Upper lobe of left lung (tissue), 6 donors: ENCODE results near the gene KCNMA1. TPM values are rescaled to one million over a fixed set of nuclear protein-coding genes. Genes with fewer than 3 reads are reported as not detected.

ENCODE experiments used
- ATAC-seq, 2 donors: fragments of 200-7000 bp; cut with Tn5 transposase; one replicate each; pipeline ENCODE4 v1.9.1; 2022; ENCODE audit warnings: mild to moderate bottlenecking in 2 of 2, moderate library complexity in 2 of 2; ENCODE audit not compliant: low FRiP score in 2 of 2
- DNase-seq, 2 donors: peaks; one replicate each; pipeline ENCODE4 v3.0.0-alpha.2; 2019 to 2020
- H3K27ac ChIP-seq, 4 donors: fragments of 200-600 bp; sonication (generic); one replicate each; pipeline ENCODE4 v1.5.1; 2016 to 2019
- H3K27me3 ChIP-seq, 4 donors: fragments of 200-600 bp; sonication (generic); one replicate each; pipeline ENCODE4 v1.5.1; 2017 to 2019
- H3K36me3 ChIP-seq, 4 donors: fragments of 200-600 bp; sonication (generic); one replicate each; pipeline ENCODE4 v1.5.1; 2016 to 2019
- H3K4me1 ChIP-seq, 4 donors: fragments of 200-600 bp; sonication (generic); one replicate each; pipeline ENCODE4 v1.5.1; 2018 to 2019
- H3K4me3 ChIP-seq, 4 donors: fragments of 200-600 bp; sonication (generic); one replicate each; pipeline ENCODE4 v1.5.1; 2017 to 2019; ENCODE audit warnings: mild to moderate bottlenecking in 2 of 4, moderate library complexity in 1 of 4
- H3K9me3 ChIP-seq, 4 donors: fragments of 200-600 bp; sonication (generic); one replicate each; pipeline ENCODE4 v1.5.1; 2018 to 2019
- EP300 ChIP-seq, 4 donors: sonication (generic); formaldehyde crosslinking; IDR thresholded peaks; one replicate each; pipeline ENCODE4 v1.5.1; 2017; ENCODE audit warnings: antibody characterized with exemption in 4 of 4, control low read depth in 2 of 4
- POLR2A ChIP-seq, 4 donors: fragments of 450-650 bp; IDR thresholded peaks; one replicate each; pipeline ENCODE4 v1.5.1; 2016 to 2017; ENCODE audit warnings: antibody characterized with exemption in 4 of 4, mild to moderate bottlenecking in 2 of 4
- POLR2AphosphoS5 ChIP-seq, 2 donors: sonication (generic); formaldehyde crosslinking; IDR thresholded peaks; one replicate each; pipeline ENCODE4 v1.5.1; 2017; ENCODE audit warnings: antibody characterized with exemption in 2 of 2
- WGBS, 2 donors: methylation state at CpG; one replicate each; pipeline ENCODE4 v1.1.5; 2017 to 2018; 5-methylcytosine and 5-hydroxymethylcytosine counted together
- total RNA-seq, 6 donors: library from RNA; depleted of rRNA in 4 of 6; stranded (reverse); fragments of >200 nt in 4 of 6; gene quantifications; one replicate each; pipeline versions ENCODE4 v1.1.0 to v1.2.1, GENCODE V29; 2016 to 2021
- TF ChIP-seq, protein P1 (sequence below), 6 experiments: fragments of 450-650 bp in 4 of 6; fragments of 200-600 bp in 2 of 6; sonication (generic) in 2 of 6; IDR thresholded peaks; one replicate each; pipeline ENCODE4 v1.5.1; 2016 to 2019; ENCODE audit warnings: antibody characterized with exemption in 6 of 6
- donor health status: DM: no; HTN: no; CAD: no; lungs with moderate emphysema.
- donor health status: DM: no; HTN: yes; CAD: no; lungs with severe emphysema.

The KCNMA1 gene
- total RNA-seq, 6 donors from 2014 or later: 5.8 to 107 (median 22.0) TPM

DNA sequence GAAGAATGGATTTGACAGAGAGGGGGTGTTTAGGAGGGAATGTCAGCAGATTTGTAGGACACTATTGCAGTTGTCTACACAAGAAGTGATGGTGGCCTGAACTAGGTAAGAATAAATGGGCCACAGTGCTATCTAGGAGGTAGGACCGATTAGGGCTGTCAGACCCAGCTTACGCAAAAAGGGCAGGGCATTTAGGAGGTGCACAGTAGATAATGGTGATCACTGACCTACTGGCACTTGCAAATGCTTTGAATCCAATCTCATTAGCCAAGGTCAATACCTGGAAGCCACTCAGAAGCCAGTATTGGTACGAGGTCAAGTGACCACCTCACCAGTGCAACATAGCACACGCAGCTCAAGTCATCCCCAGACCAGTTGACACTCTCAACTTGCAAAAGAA, 330.9 kb downstream of the KCNMA1 start:
- H3K4me1 ChIP-seq: no peaks in the 10 kb centered on the region
- DNase-seq (no peak), ATAC-seq (no peak)
- no peak overlapping the region for H3K27ac ChIP-seq
- H3K4me3 ChIP-seq: no peak overlapping the region
- 61 to 89% methylated on average over 4 of the region's 4 CpGs for WGBS, 2 donors
- no peaks in the 10 kb centered on the region for H3K27me3 ChIP-seq
- TF ChIP-seq POLR2A (IDR thresholded peaks at IDR 0.05) (no peak), EP300 (IDR thresholded peaks at IDR 0.05) (no peak), POLR2AphosphoS5 (IDR thresholded peaks at IDR 0.05) (no peak)
- TF ChIP-seq, protein P1, sequence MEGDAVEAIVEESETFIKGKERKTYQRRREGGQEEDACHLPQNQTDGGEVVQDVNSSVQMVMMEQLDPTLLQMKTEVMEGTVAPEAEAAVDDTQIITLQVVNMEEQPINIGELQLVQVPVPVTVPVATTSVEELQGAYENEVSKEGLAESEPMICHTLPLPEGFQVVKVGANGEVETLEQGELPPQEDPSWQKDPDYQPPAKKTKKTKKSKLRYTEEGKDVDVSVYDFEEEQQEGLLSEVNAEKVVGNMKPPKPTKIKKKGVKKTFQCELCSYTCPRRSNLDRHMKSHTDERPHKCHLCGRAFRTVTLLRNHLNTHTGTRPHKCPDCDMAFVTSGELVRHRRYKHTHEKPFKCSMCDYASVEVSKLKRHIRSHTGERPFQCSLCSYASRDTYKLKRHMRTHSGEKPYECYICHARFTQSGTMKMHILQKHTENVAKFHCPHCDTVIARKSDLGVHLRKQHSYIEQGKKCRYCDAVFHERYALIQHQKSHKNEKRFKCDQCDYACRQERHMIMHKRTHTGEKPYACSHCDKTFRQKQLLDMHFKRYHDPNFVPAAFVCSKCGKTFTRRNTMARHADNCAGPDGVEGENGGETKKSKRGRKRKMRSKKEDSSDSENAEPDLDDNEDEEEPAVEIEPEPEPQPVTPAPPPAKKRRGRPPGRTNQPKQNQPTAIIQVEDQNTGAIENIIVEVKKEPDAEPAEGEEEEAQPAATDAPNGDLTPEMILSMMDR (IDR thresholded peaks at IDR 0.05): no peak
- H3K36me3 ChIP-seq: no peaks in the 10 kb centered on the region
- H3K9me3 ChIP-seq: no peaks in the 10 kb centered on the region

DNA sequence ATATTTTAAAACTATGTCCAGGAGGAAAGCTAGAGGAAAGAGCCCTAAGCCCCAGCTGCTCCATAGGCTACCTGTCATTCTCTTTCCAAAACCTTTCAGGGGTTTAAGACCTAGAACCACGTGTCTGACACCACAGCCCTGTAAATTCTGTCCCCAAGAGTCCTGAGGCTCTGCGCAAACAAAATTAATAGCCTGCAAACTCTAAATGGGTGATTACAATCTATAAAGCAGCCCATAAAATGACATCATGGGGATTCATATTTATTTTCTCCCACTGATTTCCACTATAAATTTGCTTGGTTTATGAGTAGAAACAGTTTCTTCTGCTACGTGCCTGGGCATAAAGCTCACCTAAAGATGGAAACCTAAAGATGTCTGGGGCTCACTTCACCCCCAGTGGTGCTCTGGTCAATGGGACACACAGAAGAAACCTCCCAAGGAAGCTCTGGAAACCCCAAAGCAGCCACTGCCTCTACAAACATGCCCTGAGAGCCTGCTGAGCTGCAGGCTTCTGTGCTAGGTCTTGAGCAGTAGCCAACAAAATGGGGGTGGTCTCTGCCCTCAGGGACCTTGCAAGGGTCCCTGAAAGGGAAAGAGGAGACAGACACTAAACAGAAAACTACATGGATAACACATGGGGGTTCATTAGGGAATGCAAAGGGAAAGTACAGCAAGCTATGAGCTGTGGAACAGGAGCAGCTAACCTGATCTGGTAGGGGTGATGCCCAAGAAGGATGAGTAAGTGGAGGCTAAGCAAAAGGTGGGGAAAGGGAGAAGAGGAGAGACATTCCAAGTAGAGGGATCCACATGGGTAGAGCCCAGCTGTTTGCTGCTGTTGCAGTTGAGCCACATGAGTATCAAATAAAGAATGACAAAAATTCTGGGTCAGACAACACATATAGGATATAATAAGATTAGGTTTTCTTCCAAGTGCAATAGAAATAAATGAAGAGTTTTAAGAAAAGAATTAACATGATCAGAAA, 331.7 kb downstream of the KCNMA1 start:
- 68 to 69% methylated on average over 3 of the region's 3 CpGs for WGBS, 2 donors
- no peak for ATAC-seq
- Histone ChIP-seq H3K4me1 (no peaks in the 10 kb centered on the region), H3K27me3 (no peaks in the 10 kb centered on the region), H3K27ac (no peak overlapping the region), H3K4me3 (no peak overlapping the region), H3K9me3 (no peaks in the 10 kb centered on the region), H3K36me3 (no peaks in the 10 kb centered on the region)
- TF ChIP-seq, protein P1 (IDR thresholded peaks at IDR 0.05): no peak
- TF ChIP-seq POLR2A (IDR thresholded peaks at IDR 0.05): no peak
- no peak for TF ChIP-seq EP300 (IDR thresholded peaks at IDR 0.05)
- DNase-seq: no peak

DNA sequence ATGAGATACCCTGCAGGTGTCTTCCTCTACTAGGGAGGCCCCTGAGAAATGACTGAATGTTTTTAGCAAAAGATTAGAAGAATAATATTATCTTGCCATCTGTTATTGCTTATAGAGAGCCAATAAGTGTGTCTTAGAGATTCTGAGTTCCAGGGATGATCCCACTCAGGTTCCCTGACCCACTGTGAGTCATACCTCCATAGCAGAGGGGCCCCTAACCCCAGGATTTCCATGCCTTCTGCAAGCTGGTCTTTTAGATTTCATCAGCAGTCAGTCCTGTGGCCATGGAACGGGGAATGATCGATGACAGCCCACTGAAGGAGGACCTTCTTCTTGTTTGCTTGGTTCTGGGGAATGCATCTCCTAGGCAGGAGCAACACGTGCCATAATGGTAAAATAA, 333.4 kb downstream of the KCNMA1 start:
- H3K27me3 ChIP-seq: no peaks in the 10 kb centered on the region
- no peak for DNase-seq
- no peak for TF ChIP-seq POLR2AphosphoS5 (IDR thresholded peaks at IDR 0.05)
- TF ChIP-seq EP300 (IDR thresholded peaks at IDR 0.05): no peak
- no peak overlapping the region for H3K4me3 ChIP-seq
- no peaks in the 10 kb centered on the region for H3K36me3 ChIP-seq
- no peaks in the 10 kb centered on the region for H3K4me1 ChIP-seq
- H3K9me3 ChIP-seq: no peaks in the 10 kb centered on the region
- no peak overlapping the region for H3K27ac ChIP-seq
- ATAC-seq: no peak
- WGBS, 2 donors: 79 to 84% methylated on average over 3 of the region's 3 CpGs

DNA sequence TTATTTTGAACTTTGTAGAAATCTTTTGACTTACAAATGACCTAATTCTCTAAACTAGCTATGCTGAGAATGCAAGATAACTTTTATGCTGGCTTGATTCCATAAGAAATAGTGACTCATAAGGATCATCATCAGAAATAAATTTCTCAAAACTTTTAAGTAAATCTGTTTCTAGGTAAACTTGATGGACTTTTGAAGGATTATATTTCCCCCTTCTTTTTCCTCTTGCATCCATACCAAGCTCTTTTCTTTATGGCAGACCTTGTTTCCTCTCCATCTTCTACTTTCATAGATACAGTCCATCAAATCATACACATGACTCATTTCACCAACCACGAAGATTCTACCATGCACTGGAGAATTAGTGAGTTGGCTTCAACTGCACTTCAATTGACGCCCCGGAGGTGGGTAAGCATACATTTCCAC, 336.3 kb downstream of the KCNMA1 start:
- 91 to 100% methylated on average over 3 of the region's 3 CpGs for WGBS, 2 donors
- no peaks in the 10 kb centered on the region for H3K4me1 ChIP-seq
- no peaks in the 10 kb centered on the region for H3K36me3 ChIP-seq
- DNase-seq (no peak), ATAC-seq (no peak)
- no peaks in the 10 kb centered on the region for H3K27me3 ChIP-seq
- H3K9me3 ChIP-seq: no peaks in the 10 kb centered on the region
- no peak overlapping the region for H3K4me3 ChIP-seq
- no peak overlapping the region for H3K27ac ChIP-seq
- TF ChIP-seq POLR2A (IDR thresholded peaks at IDR 0.05) (no peak), EP300 (IDR thresholded peaks at IDR 0.05) (no peak), POLR2AphosphoS5 (IDR thresholded peaks at IDR 0.05) (no peak)
- TF ChIP-seq, protein P1 (IDR thresholded peaks at IDR 0.05): no peak

DNA sequence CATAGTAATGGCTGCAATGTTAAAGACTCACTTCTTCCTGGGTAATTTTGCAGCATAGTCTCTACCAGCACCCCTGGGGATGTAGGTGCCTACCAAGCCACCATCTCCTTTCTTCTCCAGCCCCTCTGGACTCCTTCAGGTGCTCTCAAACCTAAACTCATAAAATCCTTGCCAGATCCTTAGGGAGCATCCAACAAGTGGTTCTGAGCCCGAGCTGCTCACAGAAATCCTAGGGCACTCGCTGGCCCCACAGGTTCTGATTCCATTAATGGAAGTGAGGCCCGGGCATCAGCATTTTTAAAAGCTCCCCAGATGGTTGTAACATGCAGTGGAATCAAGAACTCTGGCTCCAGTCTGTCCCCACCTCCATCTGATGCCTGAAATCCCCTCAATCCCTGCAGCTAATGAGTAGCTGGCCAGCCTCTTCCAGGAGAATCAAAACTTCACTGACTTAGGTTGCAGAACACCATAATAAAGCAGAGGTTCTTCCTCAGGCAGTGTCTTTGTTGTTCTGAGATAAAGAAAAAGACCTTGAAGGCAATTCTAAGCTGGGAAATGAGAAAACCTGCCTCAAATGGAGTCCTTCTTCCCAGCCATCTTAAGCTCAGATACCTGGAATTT, 336.8 kb downstream of the KCNMA1 start:
- no peaks in the 10 kb centered on the region for H3K4me1 ChIP-seq
- whole genome bisulfite sequencing, 2 donors: 76 to 91% methylated on average over 3 of the region's 3 CpGs
- no peak overlapping the region for H3K27ac ChIP-seq
- H3K27me3 ChIP-seq: no peaks in the 10 kb centered on the region
- no peaks in the 10 kb centered on the region for H3K9me3 ChIP-seq
- TF ChIP-seq EP300 (IDR thresholded peaks at IDR 0.05) (no peak), POLR2A (IDR thresholded peaks at IDR 0.05) (no peak)
- TF ChIP-seq, protein P1 (IDR thresholded peaks at IDR 0.05): no peak
- ATAC-seq (no peak), DNase-seq (no peak)
- no peak overlapping the region for H3K4me3 ChIP-seq
- H3K36me3 ChIP-seq: no peaks in the 10 kb centered on the region
